Measurements from ENCODE around the gene TNS3. TPM values are rescaled to one million over a fixed set of nuclear protein-coding genes. Genes with fewer than 3 reads are reported as not detected.

TNS3 gene
- total and polyA plus RNA-seq, 2 donors (not counting 3 experiments of a cell fraction or from before 2014, with no cell fraction given), result 10.4 to 45.1 TPM

GRCh38 chr7:47574482-47575329 lies 7.2 kb downstream of the TNS3 start:
- no peak overlapping the region for H3K9ac ChIP-seq (replicated peaks; ENCODE audit: extremely low read depth, insufficient read depth, low read length)
- dilution Hi-C loops (cut with MboI; ENCODE audit: extremely low pct_ligation_motif_present, low sequenced_read_pairs), result no loop called here

GRCh38 chr7:47573758-47574481 lies 8.0 kb downstream of the TNS3 start:
- no peaks in the 10 kb centered on the region for H3K79me2 ChIP-seq (ENCODE audit: control insufficient read depth, insufficient read depth, low read length)
- H3K9me3 ChIP-seq (replicated peaks; ENCODE audit: control insufficient read depth, insufficient read depth, low read length), result no peaks in the 10 kb centered on the region
- FAIRE-seq (no peak), DNase-seq (ENCODE audit: low read depth, low spot score) (peak; percentile 43)
- TF ChIP-seq CTCF (IDR thresholded peaks at IDR 0.05; ENCODE audit: extremely low read depth in 1 of 2, insufficient read depth in 1 of 2, low read depth in 1 of 2, low read length in 2 of 2) (no peak), JUN (IDR thresholded peaks at IDR 0.05; ENCODE audit: borderline replicate concordance, insufficient read depth, insufficient read length, low read depth) (no peak), POLR2A (IDR thresholded peaks at IDR 0.05; ENCODE audit: low read depth, low read length) (no peak), POLR2AphosphoS5 (IDR thresholded peaks at IDR 0.05; ENCODE audit: insufficient read depth, low read depth, low read length) (no peak)
- intact Hi-C loops (cut with micrococcal nuclease), result no loop called here
- H3K4me1 ChIP-seq (ENCODE audit: control insufficient read depth, extremely low read depth, insufficient read depth, low read length), result peaks cover 9% of the 10 kb centered on the region
- no TSS peak for BruUV-seq (replicated peaks)
- CTCF ChIA-PET, result interaction anchor here (1.2 to 1.7 kb wide), 3 partner anchors 13 to 138 kb away, joined by 3 to 4 read pairs (median 4); no protein-coding TSS in a partner anchor
- H3K36me3 ChIP-seq (ENCODE audit: control insufficient read depth in 2 of 2, extremely low read depth in 1 of 2, insufficient read depth in 2 of 2, low read length in 2 of 2), result no peaks in the 10 kb centered on the region
- H4K20me1 ChIP-seq (replicated peaks; ENCODE audit: control insufficient read depth, extremely low read depth, insufficient read depth, low read length), result no peaks in the 10 kb centered on the region
- no peak overlapping the region for H3K9ac ChIP-seq (replicated peaks; ENCODE audit: extremely low read depth, insufficient read depth, low read length)
- H3K4me3 ChIP-seq (replicated peaks in 1 of 3; ENCODE audit: insufficient read depth in 1 of 3, low read depth in 1 of 3, low read length in 3 of 3), result no peak overlapping the region
- H2AFZ ChIP-seq (ENCODE audit: low read depth, low read length), result peak overlapping the region; percentile 47
- H3K27ac ChIP-seq (ENCODE audit: insufficient read depth, low read depth, low read length), result no peak overlapping the region
- POLR2A ChIA-PET, result no interaction called here
- no peaks in the 10 kb centered on the region for H3K27me3 ChIP-seq (ENCODE audit: control insufficient read depth in 2 of 2, insufficient read depth in 2 of 2, low read length in 2 of 2)
- dilution Hi-C loops (cut with MboI; ENCODE audit: extremely low pct_ligation_motif_present, low sequenced_read_pairs), result no loop called here
- no peaks in the 10 kb centered on the region for H3K9me1 ChIP-seq (replicated peaks; ENCODE audit: control insufficient read depth, extremely low read depth, insufficient read depth, low read length)
- H3K4me2 ChIP-seq (ENCODE audit: insufficient read depth, low read length), result no peak overlapping the region

More at GRCh38 chr7:47574482-47575329, 7.2 kb downstream of the TNS3 start:
- Histone ChIP-seq H3K27me3 (ENCODE audit: control insufficient read depth in 2 of 2, insufficient read depth in 2 of 2, low read length in 2 of 2) (no peaks in the 10 kb centered on the region), H3K27ac (ENCODE audit: insufficient read depth, low read depth, low read length) (no peak overlapping the region), H4K20me1 (replicated peaks; ENCODE audit: control insufficient read depth, extremely low read depth, insufficient read depth, low read length) (no peaks in the 10 kb centered on the region), H2AFZ (ENCODE audit: low read depth, low read length) (no peak overlapping the region), H3K4me2 (ENCODE audit: insufficient read depth, low read length) (no peak overlapping the region), H3K9me3 (replicated peaks; ENCODE audit: control insufficient read depth, insufficient read depth, low read length) (no peaks in the 10 kb centered on the region), H3K4me3 (replicated peaks in 1 of 3; ENCODE audit: insufficient read depth in 1 of 3, low read depth in 1 of 3, low read length in 3 of 3) (no peak overlapping the region), H3K79me2 (ENCODE audit: control insufficient read depth, insufficient read depth, low read length) (no peaks in the 10 kb centered on the region), H3K4me1 (ENCODE audit: control insufficient read depth, extremely low read depth, insufficient read depth, low read length) (peaks cover 15% of the 10 kb centered on the region), H3K36me3 (ENCODE audit: control insufficient read depth in 2 of 2, extremely low read depth in 1 of 2, insufficient read depth in 2 of 2, low read length in 2 of 2) (no peaks in the 10 kb centered on the region), H3K9me1 (replicated peaks; ENCODE audit: control insufficient read depth, extremely low read depth, insufficient read depth, low read length) (no peaks in the 10 kb centered on the region)
- DNase-seq (ENCODE audit: low read depth, low spot score), result no peak
- no TSS peak for BruUV-seq (replicated peaks)
- intact Hi-C loops (cut with micrococcal nuclease), result no loop called here
- no peak for TF ChIP-seq POLR2A (IDR thresholded peaks at IDR 0.05; ENCODE audit: low read depth, low read length)
- FAIRE-seq, result no peak
- POLR2A ChIA-PET, result no interaction called here
- CTCF ChIA-PET, result interaction anchor here (1.0 to 1.7 kb wide), 5 partner anchors 14 to 245 kb away, joined by 3 to 4 read pairs (median 4); no protein-coding TSS in a partner anchor

Data from endothelial cell of umbilical vein (primary cell).